Measurements from ENCODE around the gene IDH3A. TPM values are rescaled to one million over a fixed set of nuclear protein-coding genes. Genes with fewer than 3 reads are reported as not detected.
A peak's percentile ranks its signal among the peaks of the same experiment; 100 is the strongest.

The IDH3A gene
- total RNA-seq, 1 experiment from 2014 or later, result 106 TPM

DNA sequence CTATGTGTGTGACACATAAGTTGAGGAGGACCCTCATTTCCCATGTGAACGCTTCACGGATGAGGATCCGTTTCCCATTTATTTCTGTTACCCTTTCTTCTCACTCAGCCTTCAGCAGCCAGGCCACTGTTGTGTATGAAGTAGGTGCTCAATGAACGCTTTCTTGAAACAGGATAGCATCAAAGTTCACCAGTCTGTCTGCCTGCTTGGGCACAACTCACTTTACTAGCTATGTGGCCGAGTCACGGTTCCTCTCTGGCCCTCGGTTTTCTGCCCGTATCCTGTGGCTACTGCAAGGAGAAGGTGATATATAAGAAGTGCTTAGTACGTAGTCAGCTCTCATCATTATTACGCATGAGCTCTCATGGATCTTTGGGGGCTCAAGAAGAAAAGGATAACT lies 62.8 kb downstream of the IDH3A start:
- ChIA-PET CTCF (interaction anchor here (0.9 to 2.5 kb wide), 4 partner anchors 9 to 29 kb away, joined by 4 to 12 read pairs (median 7); no protein-coding TSS in a partner anchor), POLR2A (no interaction called here)
- H3K36me3 Mint-ChIP-seq (ENCODE audit: insufficient read depth, unreplicated experiment), result no peaks in the 10 kb centered on the region
- no TSS peak for BruUV-seq (replicated peaks)
- no peak overlapping the region for H3K4me3 Mint-ChIP-seq (ENCODE audit: unreplicated experiment)
- intact Hi-C loops (cut with micrococcal nuclease), result no loop called here
- DNase-seq (ENCODE audit: unreplicated experiment), result no peak
- H3K4me1 Mint-ChIP-seq (ENCODE audit: insufficient read depth, unreplicated experiment), result peaks cover 37% of the 10 kb centered on the region
- H3K9me3 Mint-ChIP-seq (ENCODE audit: unreplicated experiment), result no peaks in the 10 kb centered on the region
- H3K27ac Mint-ChIP-seq (ENCODE audit: low read depth, unreplicated experiment), result no peak overlapping the region
- no peaks in the 10 kb centered on the region for H3K27me3 Mint-ChIP-seq (ENCODE audit: insufficient read depth, unreplicated experiment)
- TF ChIP-seq, protein P1, sequence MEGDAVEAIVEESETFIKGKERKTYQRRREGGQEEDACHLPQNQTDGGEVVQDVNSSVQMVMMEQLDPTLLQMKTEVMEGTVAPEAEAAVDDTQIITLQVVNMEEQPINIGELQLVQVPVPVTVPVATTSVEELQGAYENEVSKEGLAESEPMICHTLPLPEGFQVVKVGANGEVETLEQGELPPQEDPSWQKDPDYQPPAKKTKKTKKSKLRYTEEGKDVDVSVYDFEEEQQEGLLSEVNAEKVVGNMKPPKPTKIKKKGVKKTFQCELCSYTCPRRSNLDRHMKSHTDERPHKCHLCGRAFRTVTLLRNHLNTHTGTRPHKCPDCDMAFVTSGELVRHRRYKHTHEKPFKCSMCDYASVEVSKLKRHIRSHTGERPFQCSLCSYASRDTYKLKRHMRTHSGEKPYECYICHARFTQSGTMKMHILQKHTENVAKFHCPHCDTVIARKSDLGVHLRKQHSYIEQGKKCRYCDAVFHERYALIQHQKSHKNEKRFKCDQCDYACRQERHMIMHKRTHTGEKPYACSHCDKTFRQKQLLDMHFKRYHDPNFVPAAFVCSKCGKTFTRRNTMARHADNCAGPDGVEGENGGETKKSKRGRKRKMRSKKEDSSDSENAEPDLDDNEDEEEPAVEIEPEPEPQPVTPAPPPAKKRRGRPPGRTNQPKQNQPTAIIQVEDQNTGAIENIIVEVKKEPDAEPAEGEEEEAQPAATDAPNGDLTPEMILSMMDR (IDR thresholded peaks at IDR 0.05; ENCODE audit: unreplicated experiment), result no peak

GRCh38 chr15:78212546-78213424 lies 63.6 kb downstream of the IDH3A start:
- no peak overlapping the region for H3K27ac Mint-ChIP-seq (ENCODE audit: low read depth, unreplicated experiment)
- intact Hi-C loops (cut with micrococcal nuclease), result no loop called here
- no TSS peak for BruUV-seq (replicated peaks)
- peaks cover 40% of the 10 kb centered on the region for H3K4me1 Mint-ChIP-seq (ENCODE audit: insufficient read depth, unreplicated experiment)
- TF ChIP-seq, protein P1 (IDR thresholded peaks at IDR 0.05; ENCODE audit: unreplicated experiment), result no peak
- ChIA-PET CTCF (interaction anchor here (0.9 to 2.5 kb wide), 3 partner anchors 14 to 82 kb away, joined by 3 to 12 read pairs (median 9); no protein-coding TSS in a partner anchor), POLR2A (interaction anchor here (0.6 kb wide), 1 partner anchor 10 kb away, joined by 3 read pairs; no protein-coding TSS in a partner anchor)
- peak; percentile 85 for DNase-seq (ENCODE audit: unreplicated experiment)
- no peak overlapping the region for H3K4me3 Mint-ChIP-seq (ENCODE audit: unreplicated experiment)
- no peaks in the 10 kb centered on the region for H3K36me3 Mint-ChIP-seq (ENCODE audit: insufficient read depth, unreplicated experiment)
- H3K9me3 Mint-ChIP-seq (ENCODE audit: unreplicated experiment), result no peaks in the 10 kb centered on the region
- no peaks in the 10 kb centered on the region for H3K27me3 Mint-ChIP-seq (ENCODE audit: insufficient read depth, unreplicated experiment)

- no TSS peak for BruUV-seq (replicated peaks)
Measured at GRCh38 chr15:78213425-78213750, 64.2 kb downstream of the IDH3A start.

DNA sequence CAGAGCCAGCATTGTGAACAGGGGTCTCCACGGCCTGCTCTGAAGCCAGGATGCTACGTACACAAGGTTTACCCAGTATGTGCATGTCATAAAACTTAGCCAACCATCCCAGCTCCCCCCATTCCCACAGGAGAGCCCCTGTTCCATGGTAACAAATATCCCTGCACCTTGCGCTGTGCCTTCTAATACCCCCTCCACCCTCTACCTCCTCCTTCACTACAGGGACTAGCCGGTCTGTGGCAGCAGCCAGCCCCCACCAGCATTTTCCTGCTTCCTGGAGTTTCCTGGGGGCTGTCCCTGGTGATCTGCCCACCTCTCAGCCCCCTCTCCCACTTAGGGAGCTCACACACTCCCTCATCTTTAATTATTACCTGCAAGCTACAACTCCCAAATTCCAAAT lies 64.8 kb downstream of the IDH3A start:
- Mint-ChIP-seq H3K27me3 (ENCODE audit: insufficient read depth, unreplicated experiment) (no peaks in the 10 kb centered on the region), H3K4me1 (ENCODE audit: insufficient read depth, unreplicated experiment) (peaks cover 40% of the 10 kb centered on the region), H3K27ac (ENCODE audit: low read depth, unreplicated experiment) (no peak overlapping the region), H3K36me3 (ENCODE audit: insufficient read depth, unreplicated experiment) (no peaks in the 10 kb centered on the region), H3K9me3 (ENCODE audit: unreplicated experiment) (no peaks in the 10 kb centered on the region), H3K4me3 (ENCODE audit: unreplicated experiment) (no peak overlapping the region)
- ChIA-PET POLR2A (interaction anchor here (0.6 kb wide), 1 partner anchor 502 kb away, joined by 3 read pairs; no protein-coding TSS in a partner anchor), CTCF (interaction anchor here (0.6 to 1.9 kb wide), 4 partner anchors 19 to 83 kb away, joined by 3 to 7 read pairs (median 4); no protein-coding TSS in a partner anchor)
- DNase-seq (ENCODE audit: unreplicated experiment), result no peak
- intact Hi-C loops (cut with micrococcal nuclease), result no loop called here
- TF ChIP-seq, protein P1 (IDR thresholded peaks at IDR 0.05; ENCODE audit: unreplicated experiment), result no peak
- BruUV-seq (replicated peaks), result no TSS peak

More at GRCh38 chr15:78213425-78213750, 64.2 kb downstream of the IDH3A start:
- Mint-ChIP-seq H3K27ac (ENCODE audit: low read depth, unreplicated experiment) (no peak overlapping the region), H3K4me1 (ENCODE audit: insufficient read depth, unreplicated experiment) (peaks cover 40% of the 10 kb centered on the region), H3K36me3 (ENCODE audit: insufficient read depth, unreplicated experiment) (no peaks in the 10 kb centered on the region), H3K4me3 (ENCODE audit: unreplicated experiment) (no peak overlapping the region), H3K27me3 (ENCODE audit: insufficient read depth, unreplicated experiment) (no peaks in the 10 kb centered on the region), H3K9me3 (ENCODE audit: unreplicated experiment) (no peaks in the 10 kb centered on the region)
- no peak for DNase-seq (ENCODE audit: unreplicated experiment)
- intact Hi-C loops (cut with micrococcal nuclease), result no loop called here
- TF ChIP-seq, protein P1 (IDR thresholded peaks at IDR 0.05; ENCODE audit: unreplicated experiment), result no peak
- POLR2A ChIA-PET, result interaction anchor here (0.6 kb wide), 1 partner anchor 11 kb away, joined by 3 read pairs; no protein-coding TSS in a partner anchor
- CTCF ChIA-PET, result interaction anchor here (0.9 kb wide), 1 partner anchor 83 kb away, joined by 3 read pairs; no protein-coding TSS in a partner anchor
